Fibroblast of lung (primary cell): ENCODE data around the gene SLC25A1.

Experiments
- EZH2 ChIP-seq: IDR thresholded peaks from 2 replicates; pipeline ENCODE4 v1.5.1; 2012; ENCODE audit warnings: low read length, control low read depth, mild to moderate bottlenecking; ENCODE audit errors: missing control alignments
- TF ChIP-seq, protein P1 (sequence below), 2 donors: IDR thresholded peaks in 1 of 2; conservative IDR thresholded peaks in 1 of 2; 1 replicate in 1 of 2; 2 replicates in 1 of 2; pipeline ENCODE4 v1.5.1; 2011 to 2012; ENCODE audit warnings: low read length in 2 of 2, control low read depth in 1 of 2, inconsistent platforms in 1 of 2, low read depth in 1 of 2, mild to moderate bottlenecking in 1 of 2

- TF ChIP-seq, protein P1, sequence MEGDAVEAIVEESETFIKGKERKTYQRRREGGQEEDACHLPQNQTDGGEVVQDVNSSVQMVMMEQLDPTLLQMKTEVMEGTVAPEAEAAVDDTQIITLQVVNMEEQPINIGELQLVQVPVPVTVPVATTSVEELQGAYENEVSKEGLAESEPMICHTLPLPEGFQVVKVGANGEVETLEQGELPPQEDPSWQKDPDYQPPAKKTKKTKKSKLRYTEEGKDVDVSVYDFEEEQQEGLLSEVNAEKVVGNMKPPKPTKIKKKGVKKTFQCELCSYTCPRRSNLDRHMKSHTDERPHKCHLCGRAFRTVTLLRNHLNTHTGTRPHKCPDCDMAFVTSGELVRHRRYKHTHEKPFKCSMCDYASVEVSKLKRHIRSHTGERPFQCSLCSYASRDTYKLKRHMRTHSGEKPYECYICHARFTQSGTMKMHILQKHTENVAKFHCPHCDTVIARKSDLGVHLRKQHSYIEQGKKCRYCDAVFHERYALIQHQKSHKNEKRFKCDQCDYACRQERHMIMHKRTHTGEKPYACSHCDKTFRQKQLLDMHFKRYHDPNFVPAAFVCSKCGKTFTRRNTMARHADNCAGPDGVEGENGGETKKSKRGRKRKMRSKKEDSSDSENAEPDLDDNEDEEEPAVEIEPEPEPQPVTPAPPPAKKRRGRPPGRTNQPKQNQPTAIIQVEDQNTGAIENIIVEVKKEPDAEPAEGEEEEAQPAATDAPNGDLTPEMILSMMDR (conservative IDR thresholded peaks at IDR 0.05 in 1 of 2, IDR thresholded peaks at IDR 0.05 in 1 of 2; ENCODE audit: low read depth in 1 of 2, low read length in 2 of 2): no peak
- no peak for TF ChIP-seq EZH2
These were observed 31.2 kb downstream of the SLC25A1 start for GRCh38 chr22:19147195-19147780.
